SHP77 (cell line): ENCODE measurements around the gene MVB12B.
"Not testable (repeated sequence)": the region's sequence is repeated elsewhere in the genome, so short reads cannot be mapped to it uniquely, and the experiment has no call there.

Experiments
- DNase-seq, 2 experiments: peaks; one replicate each; lab custom pipeline; 2025; lab: John Stamatoyannopoulos, UW

MVB12B gene

DNA sequence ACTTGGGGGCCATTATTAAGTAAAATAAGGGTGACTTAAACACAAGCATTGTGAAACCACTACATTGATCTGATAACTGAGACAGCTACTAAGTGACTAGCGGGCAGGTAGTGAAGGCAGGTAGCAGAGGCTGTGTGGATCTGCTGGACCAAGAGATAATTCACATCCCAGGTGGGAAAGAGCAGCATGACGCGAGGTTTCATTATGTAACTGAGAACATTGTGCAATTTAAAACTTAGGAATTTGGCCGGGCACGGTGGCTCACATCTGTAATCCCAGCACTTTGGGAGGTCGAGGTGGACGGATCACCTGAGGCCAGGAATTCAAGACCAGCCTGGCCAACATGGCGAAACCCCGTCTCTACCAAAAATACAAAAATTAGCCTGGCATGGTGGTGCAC lies 213.8 kb downstream of the MVB12B start:
- DNase-seq = not testable (repeated sequence)

DNA sequence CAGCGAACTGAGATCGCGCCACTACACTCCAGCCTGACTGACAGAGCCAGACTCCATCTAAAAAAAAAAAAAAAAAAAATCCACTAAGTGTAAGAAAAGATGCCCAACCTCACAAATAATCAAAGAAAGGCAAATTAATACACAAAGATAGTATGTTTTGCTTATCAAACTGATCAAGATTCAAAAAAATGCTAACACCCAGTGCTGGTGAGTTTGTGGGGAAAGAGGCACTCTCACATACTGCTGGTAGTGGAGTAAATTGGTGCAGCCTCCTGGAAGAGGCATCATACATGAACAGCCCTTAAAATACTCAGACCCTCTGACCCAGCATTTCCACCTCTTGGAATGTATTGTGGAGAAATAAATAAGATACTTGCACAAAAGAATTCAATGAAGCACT lies 216.9 kb downstream of the MVB12B start:
- DNase-seq = no peak

DNA sequence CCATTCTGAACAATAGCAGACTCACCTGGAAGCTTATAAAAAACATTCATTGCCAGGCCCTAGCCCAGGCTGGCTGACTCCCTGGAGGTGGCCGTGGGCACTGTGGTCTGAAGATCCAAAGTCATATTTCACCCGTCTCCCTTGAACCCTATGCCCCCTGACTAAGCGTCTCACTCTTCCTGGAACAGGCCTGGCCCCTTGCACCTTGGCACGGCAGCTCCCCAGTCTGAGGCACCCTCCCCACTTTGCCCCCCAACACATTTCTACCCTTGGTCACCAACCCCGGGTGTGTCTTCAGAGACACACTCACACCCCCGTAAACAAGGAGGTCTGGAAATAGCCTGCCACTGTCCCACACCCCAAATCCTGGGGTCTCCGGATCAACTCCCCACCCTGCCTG lies 218.5 kb downstream of the MVB12B start:
- DNase-seq = no peak

DNA sequence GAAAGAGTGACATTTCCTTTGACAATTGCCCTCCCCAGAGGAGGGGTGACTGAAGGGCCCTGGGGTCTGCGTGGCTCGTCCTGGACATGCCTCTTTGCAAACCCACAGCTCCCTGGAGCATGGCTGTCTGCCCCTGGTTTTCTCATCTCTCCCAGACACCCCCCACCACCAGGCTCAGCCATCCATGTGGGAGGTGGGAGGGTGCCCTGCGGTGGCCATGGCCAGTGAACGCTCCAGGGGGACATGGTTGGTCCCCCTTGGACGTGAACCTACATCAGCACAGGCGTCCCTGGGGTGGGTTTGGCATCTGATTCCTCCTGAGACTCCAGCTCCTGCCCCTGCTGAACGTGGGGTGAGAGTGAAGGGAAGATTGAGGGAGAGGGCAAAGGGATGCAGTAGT lies 219.4 kb downstream of the MVB12B start:
- DNase-seq = no peak

DNA sequence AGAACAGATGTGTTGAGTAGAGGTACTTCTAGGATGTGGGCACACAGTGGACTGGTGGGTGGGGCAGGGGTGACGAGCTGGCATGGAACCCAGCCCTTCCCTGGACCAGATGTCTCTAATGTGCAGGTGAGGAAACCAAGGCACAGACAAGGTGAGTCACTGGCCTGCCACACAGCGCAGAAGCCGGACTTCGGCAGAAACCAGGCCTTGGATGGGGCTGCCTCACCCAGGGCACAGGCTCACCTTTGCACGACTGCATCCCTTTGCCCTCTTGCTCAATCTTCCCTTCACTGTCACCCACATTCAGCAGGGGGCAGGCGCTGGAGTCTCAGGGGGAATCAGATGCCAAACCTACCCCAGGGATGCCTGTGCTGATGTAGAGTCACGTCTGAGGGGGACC lies 221.7 kb downstream of the MVB12B start:
- DNase-seq = no peak

DNA sequence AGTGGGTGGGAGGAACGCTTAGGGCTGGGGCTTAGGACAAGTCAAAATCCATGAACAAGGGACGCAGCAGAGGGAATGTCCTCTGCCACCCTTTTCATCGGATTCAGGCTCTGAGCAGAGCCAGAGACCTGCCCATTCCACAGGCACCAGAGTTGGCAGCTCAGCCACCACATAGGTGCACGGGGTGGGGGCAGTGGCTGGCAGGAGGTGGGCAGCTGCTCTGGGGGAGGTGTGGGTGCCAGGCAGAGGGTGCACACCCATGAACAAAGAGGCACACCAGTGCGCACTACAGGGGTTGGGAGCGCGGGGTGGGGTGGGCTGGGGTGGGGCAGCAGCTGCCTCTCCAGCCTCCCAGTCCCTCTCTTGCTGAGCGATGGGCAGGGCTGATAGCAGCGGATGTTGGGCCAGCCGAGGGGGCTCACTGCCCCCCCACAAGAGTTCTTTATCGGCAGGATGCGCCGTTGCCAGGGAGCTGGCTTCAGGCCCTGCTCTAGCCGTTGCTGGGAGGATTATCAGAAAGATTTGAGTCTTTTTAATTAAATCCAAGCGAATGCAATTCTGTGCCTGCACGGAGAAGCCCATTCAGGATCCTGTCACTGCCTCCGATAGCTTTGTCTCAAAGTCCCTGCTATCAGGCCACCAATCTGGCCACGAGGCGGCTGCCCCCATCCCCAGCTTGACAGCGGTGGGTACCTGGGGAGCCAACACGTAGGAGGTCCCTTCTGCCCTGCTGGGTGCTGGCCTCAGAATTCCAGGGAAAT lies 222.8 kb downstream of the MVB12B start:
- DNase-seq = no peak

DNA sequence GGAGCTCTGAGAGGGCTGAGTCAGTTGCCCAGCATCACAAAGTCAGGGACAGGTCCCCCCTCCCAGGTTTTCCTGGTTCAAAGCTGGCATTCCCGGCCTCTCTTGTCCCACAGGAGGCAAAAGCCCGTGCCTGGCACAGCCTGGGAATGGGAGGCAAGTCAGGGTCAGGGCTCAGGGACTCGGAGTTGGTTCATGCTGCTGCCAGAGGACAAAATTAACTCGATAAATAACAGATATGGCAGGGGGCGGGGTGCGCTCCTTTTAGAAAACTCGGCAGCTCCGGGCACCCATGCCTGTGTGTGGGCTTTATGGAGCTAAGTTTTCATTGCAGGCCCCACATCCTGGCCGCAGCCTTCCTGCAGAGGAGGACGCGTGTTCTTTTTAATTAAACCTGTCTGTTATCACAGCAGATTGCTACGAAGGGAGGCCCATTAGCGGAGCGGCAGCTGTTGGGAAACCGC lies 224.3 kb downstream of the MVB12B start:
- DNase-seq = no peak

DNA sequence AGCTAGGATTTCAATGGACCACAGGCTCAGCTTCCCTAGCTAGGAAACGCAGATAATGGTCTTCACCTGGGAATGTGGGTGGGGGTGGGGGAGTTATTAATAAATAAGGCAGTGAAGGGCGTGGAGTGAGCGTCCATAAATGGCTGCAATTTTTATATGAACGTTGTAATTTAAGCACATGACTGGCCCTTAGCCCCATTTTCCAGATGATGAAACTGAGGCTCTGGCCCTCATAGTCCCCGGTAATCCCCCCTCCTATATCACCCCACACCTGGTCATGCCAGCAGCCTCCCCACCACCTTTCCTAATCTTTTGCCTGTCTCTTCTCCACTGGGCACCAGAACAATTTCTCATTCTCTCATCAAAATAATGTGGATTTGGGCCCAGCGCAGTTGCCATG lies 225.2 kb downstream of the MVB12B start:
- no peak for DNase-seq

DNA sequence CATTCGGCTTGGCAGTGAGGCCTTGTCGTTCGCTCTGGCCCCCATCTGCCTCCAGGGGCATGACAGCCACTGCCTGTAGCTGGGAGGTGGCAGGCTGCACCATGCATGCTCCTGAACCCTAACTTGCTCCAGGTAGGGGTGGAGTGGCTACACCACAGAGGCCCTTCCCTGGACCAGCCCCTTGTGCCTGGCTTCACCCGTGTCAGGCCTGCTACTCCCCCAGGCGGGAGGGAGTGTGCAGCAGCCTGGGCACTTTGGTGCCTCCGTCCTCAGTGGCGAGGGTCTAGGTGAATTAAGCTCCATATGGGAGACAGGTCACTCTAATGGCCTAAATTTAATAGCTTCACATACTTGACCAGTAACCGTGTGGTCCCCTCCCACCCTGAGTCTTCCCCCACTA lies 227.7 kb downstream of the MVB12B start:
- DNase-seq = no peak

DNA sequence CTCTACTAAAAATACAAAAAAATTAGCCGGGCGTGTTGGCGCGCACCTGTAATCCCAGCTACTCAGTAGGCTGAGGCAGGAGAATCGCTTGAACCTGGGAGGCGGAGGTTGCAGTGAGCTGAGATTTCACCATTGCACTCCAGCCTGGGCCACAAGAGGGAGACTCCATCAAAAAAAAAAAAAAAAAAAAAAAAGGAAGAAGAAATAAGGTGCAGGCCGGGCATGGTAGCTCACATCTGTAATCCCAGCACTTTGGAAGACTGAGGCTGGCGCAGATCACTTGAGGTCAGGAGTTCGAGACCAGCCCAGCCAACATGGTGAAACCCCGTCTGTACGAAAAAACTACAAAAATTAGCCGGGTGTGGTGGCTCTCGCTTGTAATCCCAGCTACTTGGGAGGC lies 228.8 kb downstream of the MVB12B start:
- DNase-seq = not testable (repeated sequence)
